ENCODE measurements around the gene MLXIP.
A peak's percentile ranks its signal among the peaks of the same experiment; 100 is the strongest.
"Not testable (repeated sequence)": the region's sequence is repeated elsewhere in the genome, so short reads cannot be mapped to it uniquely, and the experiment has no call there.

The MLXIP gene

GRCh38 chr12:122148657-122149056, 70.1 kb downstream of the MLXIP start:
- DNase-seq (ENCODE audit: low read depth): no peak

- no peak for DNase-seq (ENCODE audit: low read depth)
These were observed 71.6 kb downstream of the MLXIP start for GRCh38 chr12:122150127-122150681.

- no peak for DNase-seq (ENCODE audit: low read depth)
These were observed 74.2 kb downstream of the MLXIP start for GRCh38 chr12:122152754-122153153.

- DNase-seq (ENCODE audit: low read depth): no peak
These were observed 77.1 kb downstream of the MLXIP start for GRCh38 chr12:122155705-122156104.

GRCh38 chr12:122158700-122159285, 80.2 kb downstream of the MLXIP start:
- DNase-seq (ENCODE audit: low read depth): no peak

- DNase-seq (ENCODE audit: low read depth): no peak
These were observed 81.3 kb downstream of the MLXIP start for GRCh38 chr12:122159882-122160281.

- DNase-seq (ENCODE audit: low read depth): no peak
These were observed 82.2 kb downstream of the MLXIP start for GRCh38 chr12:122160761-122161160.

GRCh38 chr12:122161682-122162081, 83.1 kb downstream of the MLXIP start:
- DNase-seq (ENCODE audit: low read depth): no peak

GRCh38 chr12:122162976-122163375, 84.4 kb downstream of the MLXIP start:
- no peak for DNase-seq (ENCODE audit: low read depth)

GRCh38 chr12:122166422-122167349, 88.1 kb downstream of the MLXIP start:
- DNase-seq (ENCODE audit: low read depth): peak; percentile 21

- DNase-seq (ENCODE audit: low read depth): no peak
These were observed 88.9 kb downstream of the MLXIP start for GRCh38 chr12:122167356-122167925.

- no peak for DNase-seq (ENCODE audit: low read depth)
These were observed 89.9 kb downstream of the MLXIP start for GRCh38 chr12:122168492-122168891.

GRCh38 chr12:122171399-122171798, 92.8 kb downstream of the MLXIP start:
- DNase-seq (ENCODE audit: low read depth): no peak

GRCh38 chr12:122172262-122172939, 93.8 kb downstream of the MLXIP start:
- no peak for DNase-seq (ENCODE audit: low read depth)

- DNase-seq (ENCODE audit: low read depth): no peak
These were observed 95.7 kb downstream of the MLXIP start, which contains the start of gene IL31 for GRCh38 chr12:122174155-122174845. IL31 (minus strand) TSS chr12:122174221; CDS start chr12:122174172, 49 bp downstream.

GRCh38 chr12:122176473-122176872, 97.9 kb downstream of the MLXIP start:
- DNase-seq (ENCODE audit: low read depth): not testable (repeated sequence)

- DNase-seq (ENCODE audit: low read depth): no peak
These were observed 104.5 kb downstream of the MLXIP start, which contains the start of gene LRRC43 for GRCh38 chr12:122182887-122183587. LRRC43 (plus strand) TSS chr12:122183123; CDS start chr12:122183145, 22 bp downstream.

GRCh38 chr12:122183588-122183940, 105.0 kb downstream of the MLXIP start:
- no peak for DNase-seq (ENCODE audit: low read depth)

- DNase-seq (ENCODE audit: low read depth): no peak
These were observed 106.0 kb downstream of the MLXIP start for GRCh38 chr12:122184517-122184916.

- no peak for DNase-seq (ENCODE audit: low read depth)
These were observed 106.5 kb downstream of the MLXIP start for GRCh38 chr12:122185079-122185478.
